CD4-positive, alpha-beta T cell treated with Interferon alpha-2 for 1 hour (primary cell): ENCODE results near the gene SH3GL1.

Experiments
- DNase-seq, 2 donors: peaks; one replicate each; pipeline ENCODE4 v3.0.0-alpha.2; 2020 to 2022

The SH3GL1 gene

DNA sequence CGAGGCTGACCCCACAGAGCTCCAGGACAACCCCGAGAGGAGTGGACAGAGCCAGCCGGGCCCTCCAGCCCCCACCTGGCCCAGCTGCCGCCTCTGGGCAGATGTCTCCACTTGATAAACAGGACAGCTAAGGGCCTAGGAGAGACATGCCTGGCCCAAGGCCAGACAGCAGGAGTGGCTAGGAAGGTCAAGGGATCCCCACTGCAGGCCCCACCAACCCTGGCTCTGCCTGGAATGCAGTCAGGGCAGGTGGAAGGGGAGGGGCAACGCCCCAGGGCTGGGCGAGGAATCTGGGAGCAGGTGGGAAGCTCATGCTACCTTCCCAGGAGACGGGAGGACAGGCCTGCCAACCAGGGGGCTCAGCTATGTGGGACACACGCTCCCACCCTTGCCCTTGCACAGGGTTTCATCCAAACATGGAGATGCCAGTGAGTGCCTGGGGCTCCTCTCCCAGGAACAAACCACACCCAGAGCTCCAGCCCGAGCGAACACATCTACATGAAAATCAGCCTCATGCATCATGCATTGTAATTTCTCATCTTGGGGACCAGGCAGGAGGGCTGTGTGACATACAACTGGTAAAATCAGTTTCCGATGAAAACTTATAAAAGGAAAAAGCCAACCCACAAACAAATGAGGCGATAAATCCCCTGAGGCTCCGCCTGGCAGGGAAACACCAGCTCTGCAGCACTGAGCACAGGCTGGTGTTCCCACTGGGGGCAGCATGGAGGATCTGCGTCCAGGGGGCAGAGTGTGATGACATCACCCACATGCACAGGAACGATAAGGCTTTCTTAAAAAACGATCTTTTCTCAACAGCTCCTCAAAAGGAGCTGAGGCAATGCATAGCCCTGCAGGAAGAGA lies 25.0 kb downstream of the SH3GL1 start:
- peak in 1 of 2 donors; percentile 53 for DNase-seq

GRCh38 chr19:4374498-4375163 lies 25.7 kb downstream of the SH3GL1 start:
- DNase-seq = peak in 1 of 2 donors; percentile 41

- no peak for DNase-seq
Measured at GRCh38 chr19:4373601-4374497, 26.5 kb downstream of the SH3GL1 start.

DNA sequence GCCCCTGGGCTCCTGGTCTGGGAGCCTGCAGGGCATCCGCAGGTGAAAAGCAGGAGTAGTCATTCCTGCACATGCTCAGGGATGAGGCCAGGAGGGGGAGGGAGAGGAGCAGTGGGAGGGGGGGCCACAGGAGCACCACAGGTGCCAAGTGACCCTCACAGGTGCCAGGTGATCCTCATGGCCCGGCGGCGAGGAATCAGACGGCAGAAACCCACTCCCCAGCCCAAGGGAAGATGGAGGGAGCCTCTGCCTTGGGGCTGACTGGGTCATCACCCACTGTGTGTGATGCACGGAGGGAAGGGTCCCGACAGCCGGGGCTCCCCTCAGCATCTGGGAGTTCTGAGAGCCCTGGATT lies 27.4 kb downstream of the SH3GL1 start:
- no peak for DNase-seq

DNA sequence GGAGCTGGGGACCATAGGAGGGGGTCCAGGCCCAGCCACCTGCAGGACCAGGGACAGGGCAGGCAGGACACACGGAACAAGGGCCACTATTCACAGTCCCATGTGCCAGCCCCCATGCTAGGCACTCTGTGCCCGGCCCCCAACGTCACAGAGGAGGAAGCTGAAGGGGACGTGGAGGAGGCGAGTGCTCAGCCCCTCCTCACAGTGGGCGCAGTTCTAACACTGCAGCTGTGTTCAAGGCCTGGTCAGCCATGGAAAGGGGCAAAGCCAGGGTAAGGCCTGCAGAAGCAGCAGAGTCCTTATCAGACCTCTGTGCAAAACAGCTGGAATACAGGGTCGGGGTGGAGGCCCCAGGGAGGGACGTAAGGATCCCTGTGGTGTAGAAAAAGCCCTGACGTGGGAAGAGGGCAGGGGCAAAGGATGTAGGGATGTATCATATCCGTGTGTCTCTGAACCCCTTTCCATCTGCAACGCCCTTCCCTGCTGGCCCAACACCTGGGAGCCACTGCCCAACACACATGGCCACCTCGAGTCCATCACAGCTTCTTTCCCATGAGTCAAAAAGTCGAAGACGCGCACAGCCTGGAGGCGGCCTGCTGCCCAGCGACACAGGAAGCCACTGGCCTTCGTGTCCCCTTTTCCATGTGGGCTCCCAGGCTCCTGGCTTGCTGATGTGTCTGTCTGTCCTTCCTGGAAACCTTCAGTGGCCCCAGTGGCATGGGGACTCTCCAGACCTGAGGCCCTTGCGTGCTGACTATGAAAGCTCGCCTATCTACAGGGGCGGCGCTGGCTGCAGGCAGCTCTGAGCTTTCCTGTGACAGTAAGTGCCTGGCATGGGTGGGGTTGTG lies 28.0 kb downstream of the SH3GL1 start:
- no peak for DNase-seq

GRCh38 chr19:4371247-4372164 lies 28.8 kb downstream of the SH3GL1 start:
- no peak for DNase-seq

DNA sequence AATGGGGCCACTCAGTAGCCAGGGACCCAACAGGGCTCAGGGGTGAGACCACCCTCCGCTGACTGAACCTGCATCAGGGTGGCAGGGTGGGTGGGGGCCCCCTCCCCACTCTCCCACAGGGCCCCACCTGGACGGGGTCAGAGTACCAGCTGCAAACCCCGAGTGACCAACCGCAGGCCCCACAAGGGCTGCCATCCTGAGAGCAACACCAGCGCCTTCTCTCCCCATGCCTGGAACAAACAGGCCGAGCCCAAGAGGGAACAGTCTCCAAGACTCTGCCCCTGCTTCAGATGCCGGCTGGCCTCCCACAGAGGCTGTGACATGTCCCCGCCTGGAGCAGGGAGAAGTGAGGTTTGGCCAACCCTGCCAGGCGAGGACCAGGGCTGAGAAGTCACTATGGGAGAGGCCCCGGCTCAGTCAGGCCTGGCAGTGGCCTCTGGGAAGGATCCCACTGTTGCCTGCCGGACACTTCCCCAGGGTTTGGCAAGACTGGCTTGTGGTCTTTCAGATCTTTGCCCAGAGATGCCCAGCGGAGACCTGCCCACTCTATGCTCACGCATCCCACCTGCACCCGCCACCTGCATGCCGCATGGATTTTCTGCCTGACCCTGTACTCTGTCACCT lies 29.8 kb downstream of the SH3GL1 start:
- no peak for DNase-seq

DNA sequence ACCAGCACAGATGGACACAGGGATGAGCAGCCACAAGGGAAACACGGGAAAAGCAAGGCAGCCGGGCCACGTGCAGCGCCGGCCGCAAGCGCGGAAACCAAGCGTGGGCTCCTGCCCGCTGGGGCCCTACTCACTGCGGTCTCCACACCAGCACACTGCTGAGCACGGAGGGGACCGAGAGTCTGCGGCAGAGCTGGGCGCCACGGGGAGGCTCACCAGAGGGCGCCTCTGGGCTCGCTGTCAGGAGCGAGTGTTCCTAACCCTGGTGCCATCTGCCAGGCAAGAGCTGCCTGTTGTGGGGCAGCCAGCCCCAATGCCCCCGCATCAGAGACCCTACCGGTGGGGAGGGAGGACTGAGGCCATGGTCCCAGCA lies 30.5 kb downstream of the SH3GL1 start:
- peak; percentile 77 to 81 for DNase-seq

GRCh38 chr19:4369109-4369887 lies 31.0 kb downstream of the SH3GL1 start:
- DNase-seq = peak; percentile 86 to 91

GRCh38 chr19:4368128-4368820 lies 32.1 kb downstream of the SH3GL1 start:
- DNase-seq = peak in 1 of 2 donors; percentile 19

GRCh38 chr19:4367781-4368127 lies 32.6 kb downstream of the SH3GL1 start:
- no peak for DNase-seq

DNA sequence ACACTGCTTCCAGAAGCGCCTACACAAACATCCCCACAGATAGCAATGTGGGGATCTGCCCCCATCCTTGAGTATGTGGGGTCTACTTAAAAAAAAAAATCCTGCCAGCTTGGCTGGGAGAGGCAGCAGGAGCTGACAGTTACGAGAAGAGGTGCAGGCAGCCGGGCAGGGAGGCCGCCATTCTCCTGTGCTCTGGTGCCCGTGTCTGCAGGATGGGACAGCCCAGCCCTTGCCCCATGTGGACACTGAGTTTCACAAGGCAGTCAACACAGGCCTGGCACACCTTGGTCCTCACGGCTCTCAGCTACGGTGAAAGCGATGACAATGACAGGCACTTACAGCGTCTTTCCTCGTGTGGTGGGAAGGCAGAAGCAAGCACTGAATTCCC lies 33.0 kb downstream of the SH3GL1 start:
- no peak for DNase-seq

- DNase-seq = no peak
Measured at GRCh38 chr19:4366666-4367335, 33.5 kb downstream of the SH3GL1 start.

GRCh38 chr19:4365791-4366665 lies 34.3 kb downstream of the SH3GL1 start:
- no peak for DNase-seq

GRCh38 chr19:4365341-4365740 lies 35.0 kb downstream of the SH3GL1 start:
- no peak for DNase-seq

GRCh38 chr19:4363571-4364304 lies 36.6 kb downstream of the SH3GL1 start:
- no peak for DNase-seq
